GM12892 (cell line): ENCODE data around the gene OGDH.
A peak's percentile ranks its signal among the peaks of the same experiment; 100 is the strongest.

ENCODE experiments used
- DNase-seq: peaks from one replicate; pipeline ENCODE4 v3.0.0; 2011; ENCODE audit not compliant: insufficient read length
- FAIRE-seq: peaks from 2 replicates; lab custom pipeline; 2011; peaks lifted over from hg19 to GRCh38; lab: Jason Lieb, UNC
- POLR2A ChIP-seq: IDR thresholded peaks from 2 replicates; pipeline ENCODE4 v1.6.1; 2011; ENCODE audit warnings: low read depth, low read length, control low read depth
- POLR2AphosphoS5 ChIP-seq: IDR thresholded peaks from 2 replicates; pipeline ENCODE4 v1.6.1; 2011; ENCODE audit warnings: low read depth, low read length, control low read depth
- TAF1 ChIP-seq: IDR thresholded peaks from 2 replicates; pipeline ENCODE4 v1.6.1; 2011; ENCODE audit warnings: low read depth, mild to moderate bottlenecking, control low read depth, low read length, borderline replicate concordance

Gene OGDH

DNA sequence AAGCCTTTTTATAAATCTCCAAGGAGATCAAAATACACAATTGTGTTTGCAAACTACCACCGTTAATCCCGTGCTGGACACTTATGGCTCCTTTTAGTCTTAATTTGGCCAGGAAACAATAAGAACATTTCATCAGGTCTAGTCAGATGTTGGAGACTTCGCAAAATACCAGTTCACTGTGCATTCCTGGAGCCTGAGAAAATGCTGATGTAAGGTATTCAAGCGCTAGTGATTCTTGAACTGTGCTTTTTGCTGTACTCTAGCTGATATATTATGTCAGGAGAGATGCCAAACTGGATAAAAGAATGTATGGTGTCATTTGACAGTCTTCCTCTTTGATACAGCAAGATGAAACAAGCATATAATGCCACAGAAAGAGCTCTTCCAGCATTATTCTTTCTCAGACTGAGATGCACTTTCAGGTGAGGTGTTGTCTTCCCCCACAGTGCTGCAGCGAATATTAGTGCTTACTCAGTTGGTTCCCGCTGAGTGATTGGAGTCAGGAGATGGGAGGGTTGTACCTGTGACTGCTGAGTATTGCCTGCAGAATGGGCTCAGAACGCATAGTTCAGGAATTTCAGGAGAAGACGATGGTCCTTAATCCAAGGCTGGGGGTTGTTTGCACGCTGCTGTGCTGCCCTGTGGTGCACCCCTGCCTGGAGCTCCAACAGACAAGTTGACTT is 59.2 kb downstream of the OGDH start:
- no peak for DNase-seq
- no peak for TF ChIP-seq TAF1
- FAIRE-seq: peak; percentile 17

DNA sequence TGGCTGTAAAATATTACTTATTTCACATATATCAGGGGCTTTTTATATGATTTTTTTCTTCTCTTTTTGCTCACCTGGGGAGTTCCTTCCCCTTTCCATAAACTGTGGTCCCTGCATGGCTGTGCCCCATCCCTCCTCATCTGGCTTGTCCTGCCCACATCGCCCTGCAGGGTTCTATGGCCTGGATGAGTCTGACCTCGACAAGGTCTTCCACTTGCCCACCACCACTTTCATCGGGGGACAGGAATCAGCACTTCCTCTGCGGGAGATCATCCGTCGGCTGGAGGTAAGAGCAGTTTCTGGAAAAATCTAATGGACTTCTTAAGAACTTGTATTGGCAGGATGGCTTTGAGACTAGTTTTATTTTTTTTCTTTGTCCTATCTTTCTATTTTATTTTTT is 60.1 kb downstream of the OGDH start:
- FAIRE-seq (no peak), DNase-seq (no peak)

DNA sequence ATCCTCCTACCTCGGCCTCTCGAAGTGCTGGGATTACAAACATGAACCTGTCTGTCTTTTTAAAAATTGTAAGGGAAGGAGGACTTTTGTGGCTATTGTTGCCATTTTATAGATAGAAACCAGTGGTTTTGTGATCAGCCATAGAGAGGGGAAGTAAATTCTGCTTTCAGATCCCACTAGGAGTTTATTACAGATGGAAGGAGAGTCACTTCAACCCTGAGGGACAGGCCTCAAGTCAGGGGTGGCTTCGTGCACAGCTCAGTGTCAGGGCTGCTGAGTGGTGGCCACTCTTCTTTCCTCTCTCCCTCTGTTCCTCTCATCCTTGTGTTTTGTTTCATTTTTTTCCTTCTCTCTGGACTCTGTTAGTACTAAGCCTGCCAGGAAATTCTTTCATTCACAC is 60.8 kb downstream of the OGDH start:
- DNase-seq (no peak), FAIRE-seq (no peak)
- no peak for TF ChIP-seq TAF1
- no peak for TF ChIP-seq POLR2A
- TF ChIP-seq POLR2AphosphoS5: no peak

More for the DNA sequence above, 60.1 kb downstream of the OGDH start:
- no peak for TF ChIP-seq POLR2A

DNA sequence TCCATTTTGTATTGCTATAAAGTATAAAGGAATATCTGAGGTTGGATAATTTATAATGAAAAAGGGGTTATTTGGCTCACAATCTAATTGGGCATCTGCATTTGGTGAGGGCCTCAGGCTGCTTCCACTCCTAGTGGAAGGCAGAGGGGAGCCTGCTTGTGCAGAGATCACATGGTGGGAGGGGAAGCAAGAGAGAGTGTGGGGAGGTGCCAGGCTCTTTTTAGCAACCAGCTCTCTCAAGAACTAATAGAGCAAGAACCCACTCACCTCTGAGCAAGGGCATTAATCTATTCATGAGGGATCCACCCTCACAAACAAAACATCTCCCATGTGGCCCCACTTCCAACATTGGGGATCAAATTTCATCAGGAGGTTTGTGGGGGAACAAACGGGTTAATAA is 64.6 kb downstream of the OGDH start:
- no peak for FAIRE-seq
- DNase-seq: no peak
- TF ChIP-seq POLR2AphosphoS5 (no peak), TAF1 (no peak), POLR2A (no peak)

DNA sequence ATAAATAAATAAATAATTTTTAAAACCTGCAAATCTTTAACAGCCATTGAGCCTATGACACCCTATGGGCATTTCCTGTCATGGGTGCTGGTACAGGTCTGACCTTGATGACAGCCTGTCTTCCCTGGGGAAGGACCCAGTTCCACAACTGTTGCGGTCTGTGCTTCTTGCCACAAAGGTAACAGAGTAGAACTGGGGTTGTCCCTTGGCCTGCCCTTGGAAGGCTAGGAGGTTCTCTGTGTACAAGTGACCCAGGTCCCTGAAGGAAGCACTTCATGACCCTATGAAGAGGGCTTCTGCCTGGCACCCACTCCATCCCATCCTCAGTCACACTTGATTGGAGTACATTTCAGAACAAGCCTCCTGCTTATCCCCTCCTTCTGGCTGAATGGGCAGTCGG is 66.9 kb downstream of the OGDH start:
- TF ChIP-seq TAF1 (no peak), POLR2A (no peak), POLR2AphosphoS5 (no peak)
- FAIRE-seq (peak; percentile 78), DNase-seq (no peak)

DNA sequence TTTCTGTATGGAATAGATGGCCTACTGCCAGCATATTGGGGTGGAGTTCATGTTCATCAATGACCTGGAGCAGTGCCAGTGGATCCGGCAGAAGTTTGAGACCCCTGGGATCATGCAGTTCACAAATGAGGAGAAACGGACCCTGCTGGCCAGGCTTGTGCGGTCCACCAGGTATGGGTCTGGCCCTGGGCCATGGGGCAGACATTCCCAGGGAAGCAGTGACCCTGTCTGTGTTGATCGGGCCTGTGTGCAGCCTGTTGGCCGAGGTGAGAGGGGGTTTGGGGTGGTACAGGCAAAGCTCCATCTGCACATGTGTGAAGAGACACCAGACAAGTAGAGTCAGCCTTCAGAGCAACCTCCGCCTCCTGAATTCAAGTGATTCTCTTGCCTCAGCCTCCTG is 67.3 kb downstream of the OGDH start:
- DNase-seq (no peak), FAIRE-seq (no peak)
- TF ChIP-seq POLR2A (no peak), TAF1 (no peak), POLR2AphosphoS5 (no peak)

DNA sequence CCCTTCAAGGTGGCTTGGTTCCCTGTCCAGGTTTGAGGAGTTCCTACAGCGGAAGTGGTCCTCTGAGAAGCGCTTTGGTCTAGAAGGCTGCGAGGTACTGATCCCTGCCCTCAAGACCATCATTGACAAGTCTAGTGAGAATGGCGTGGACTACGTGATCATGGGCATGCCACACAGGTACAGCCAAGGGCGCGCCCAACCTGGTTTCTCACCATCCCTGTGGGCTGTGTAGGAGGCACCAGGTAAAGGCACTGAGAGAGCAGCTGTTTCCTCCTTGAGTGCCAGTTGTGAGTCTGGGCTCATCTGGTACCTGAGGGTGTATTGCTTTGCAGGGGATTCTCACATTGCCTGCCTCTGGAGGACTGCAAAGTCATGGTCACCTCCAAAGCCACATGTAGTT is 68.0 kb downstream of the OGDH start:
- DNase-seq (no peak), FAIRE-seq (no peak)
- TF ChIP-seq POLR2AphosphoS5: no peak

DNA sequence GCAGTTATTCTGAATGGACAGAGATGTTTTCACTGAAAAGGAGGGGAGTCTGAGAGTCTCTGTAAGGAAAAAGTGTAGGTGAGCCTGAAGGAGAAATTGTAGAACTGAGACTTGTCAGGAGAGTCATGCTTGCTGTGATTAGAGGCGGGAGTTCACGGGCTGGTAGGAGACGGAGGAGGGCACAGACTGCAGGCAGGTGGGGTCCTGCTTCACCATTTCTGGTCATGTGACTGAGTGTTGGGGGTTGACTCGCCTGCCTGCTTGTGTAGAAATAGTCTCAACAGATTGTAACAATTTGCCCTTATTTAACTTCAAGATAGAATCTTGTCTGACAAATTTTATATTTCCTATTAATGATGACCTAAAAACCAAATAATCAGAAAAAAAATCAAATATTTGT is 70.3 kb downstream of the OGDH start:
- no peak for DNase-seq
- TF ChIP-seq POLR2AphosphoS5: no peak
- TF ChIP-seq TAF1: no peak
- TF ChIP-seq POLR2A: no peak
- no peak for FAIRE-seq

DNA sequence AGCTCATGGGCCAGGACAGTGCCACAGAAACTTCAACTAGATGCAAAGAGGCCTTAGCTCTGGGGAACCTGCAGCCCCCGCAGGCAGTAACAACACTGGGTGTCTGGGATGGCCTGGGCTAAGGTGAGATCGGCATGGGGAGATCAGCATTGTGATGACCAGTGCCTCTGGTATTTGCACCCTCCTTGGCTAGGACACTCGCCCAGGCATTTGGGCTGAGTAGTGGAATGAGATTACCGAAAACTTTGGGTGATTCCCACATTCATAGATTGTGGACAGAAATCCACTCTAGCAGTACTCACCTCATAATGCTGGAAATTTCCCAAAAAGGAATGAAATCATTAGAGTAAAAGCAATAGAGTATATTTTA is 71.7 kb downstream of the OGDH start:
- no peak for FAIRE-seq
- TF ChIP-seq POLR2A: no peak
- no peak for TF ChIP-seq TAF1
- no peak for TF ChIP-seq POLR2AphosphoS5
- DNase-seq: no peak

DNA sequence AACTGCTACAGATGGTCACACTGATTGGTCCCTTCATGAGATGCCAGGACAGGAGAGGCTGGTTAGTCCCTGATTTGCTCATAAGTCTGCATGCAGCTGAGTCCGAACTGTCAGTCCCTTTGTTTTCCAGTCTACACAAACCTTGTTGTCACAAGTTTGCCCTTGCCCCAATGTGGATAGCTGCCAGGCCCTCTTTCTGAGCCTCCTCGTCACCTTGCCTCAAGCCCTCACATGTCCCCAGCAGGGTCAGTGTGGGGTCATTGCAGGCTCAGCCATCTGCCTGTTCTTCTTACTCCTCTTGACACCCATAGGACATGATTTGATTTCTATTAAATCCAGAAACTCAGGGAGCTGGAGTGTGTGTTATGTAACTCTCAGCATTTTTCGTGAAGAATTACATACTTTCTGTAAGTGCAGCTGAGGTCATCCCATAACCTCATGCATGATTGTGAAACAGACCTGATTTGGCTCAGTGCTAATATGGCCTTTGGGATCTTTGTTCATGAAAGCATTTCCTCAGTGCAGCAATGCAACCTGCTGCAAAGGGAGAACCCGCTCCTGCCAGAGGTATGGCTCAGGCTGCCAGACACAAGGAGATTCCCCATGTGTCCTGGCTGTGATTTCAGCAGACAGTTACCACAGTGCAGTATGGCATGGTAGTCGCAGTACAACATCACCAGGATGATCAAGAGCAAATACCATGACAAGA is 72.2 kb downstream of the OGDH start:
- no peak for FAIRE-seq
- no peak for TF ChIP-seq TAF1
- no peak for TF ChIP-seq POLR2AphosphoS5
- no peak for TF ChIP-seq POLR2A
- no peak for DNase-seq

DNA sequence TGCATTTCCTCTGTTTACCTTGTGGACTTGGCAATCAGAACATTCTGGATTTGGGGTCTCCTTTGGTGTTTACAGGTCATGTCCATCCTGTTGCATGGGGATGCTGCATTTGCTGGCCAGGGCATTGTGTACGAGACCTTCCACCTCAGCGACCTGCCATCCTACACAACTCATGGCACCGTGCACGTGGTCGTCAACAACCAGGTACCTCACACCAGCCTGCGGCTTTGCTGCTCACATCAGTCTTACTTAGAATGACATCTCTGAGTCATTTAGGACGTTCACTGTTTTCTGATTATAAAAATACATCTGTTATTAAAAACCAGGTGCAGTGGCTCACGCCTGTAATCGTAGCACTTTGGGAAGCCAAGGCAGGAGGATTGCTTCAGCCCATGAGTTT is 75.2 kb downstream of the OGDH start:
- TF ChIP-seq POLR2A (no peak), TAF1 (no peak), POLR2AphosphoS5 (no peak)
- no peak for FAIRE-seq
- no peak for DNase-seq

DNA sequence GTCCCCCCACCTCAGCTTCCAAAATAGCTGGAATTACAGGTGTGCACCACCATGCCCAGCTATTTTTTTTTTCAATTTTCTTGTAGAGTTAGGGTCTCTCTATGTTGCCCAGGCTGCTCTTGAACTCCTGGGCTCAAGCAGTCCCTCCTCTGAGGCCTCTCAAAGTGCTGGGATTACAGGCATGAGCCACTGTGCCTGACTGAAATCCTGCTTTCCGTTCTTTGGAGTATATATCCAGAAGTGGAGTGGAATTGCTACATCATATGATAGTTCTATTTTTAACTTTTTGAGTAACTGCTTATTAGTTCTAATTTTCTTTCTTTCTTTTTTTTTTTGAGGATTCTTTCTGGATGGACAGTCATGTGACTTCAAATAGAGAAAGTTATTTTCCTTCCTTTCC is 79.3 kb downstream of the OGDH start:
- no peak for FAIRE-seq
- TF ChIP-seq POLR2AphosphoS5 (no peak), TAF1 (no peak), POLR2A (no peak)

More for the DNA sequence above, 79.3 kb downstream of the OGDH start:
- DNase-seq: no peak
